ENCODE measurements around the gene NOP14.

NOP14 gene

DNA sequence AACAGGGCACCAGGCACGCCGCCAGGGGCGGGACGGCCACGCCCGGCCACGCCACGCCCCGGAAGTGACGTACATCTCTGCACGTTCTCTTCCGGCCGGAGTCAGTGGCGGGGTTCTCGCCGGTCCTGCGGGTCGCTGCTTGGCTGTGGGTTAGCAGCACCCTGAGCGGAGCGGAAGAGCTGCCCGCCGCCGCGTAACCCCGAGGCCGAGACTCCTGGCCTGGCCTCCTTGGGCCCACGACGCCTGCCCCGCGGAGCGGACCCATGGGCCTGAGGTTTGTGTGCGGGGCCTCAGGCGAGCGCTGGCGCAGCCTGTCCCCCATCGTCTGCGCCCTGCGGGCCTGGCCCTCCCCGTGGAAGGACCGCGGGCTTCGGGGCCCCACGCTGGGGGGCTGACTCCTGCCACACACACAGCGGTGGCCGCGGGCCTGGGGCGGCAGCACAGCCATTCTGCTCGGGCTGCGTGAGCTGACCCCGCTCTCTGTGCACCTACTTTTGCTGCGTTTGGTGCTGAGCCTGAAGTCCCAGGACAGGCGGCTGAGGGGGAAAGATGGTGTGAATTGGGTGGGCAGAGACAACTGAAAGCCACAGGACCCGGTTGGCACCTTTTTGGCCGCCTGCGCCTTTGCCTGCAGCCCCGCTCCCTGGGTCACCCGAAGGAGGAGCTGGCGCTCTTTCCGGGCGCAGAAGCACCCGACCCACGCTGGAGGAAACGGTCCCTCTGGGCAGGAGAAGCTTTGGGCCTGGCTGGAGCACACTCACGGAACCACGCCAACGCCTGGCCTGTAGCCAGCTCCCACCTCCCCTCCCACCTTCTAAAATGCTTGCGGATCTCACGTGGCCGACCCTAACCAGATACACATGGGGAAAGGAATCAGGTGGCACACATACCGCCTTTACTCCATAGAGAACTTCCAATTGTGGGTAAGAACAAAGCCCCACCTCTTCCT, 28.1 kb downstream of the NOP14 start:
- TF ChIP-seq CTCF (IDR thresholded peaks at IDR 0.05) (no peak), ZFX (IDR thresholded peaks at IDR 0.05; ENCODE audit: borderline replicate concordance) (no peak)
- peak overlapping the region; percentile 72 for H3K27ac ChIP-seq

DNA sequence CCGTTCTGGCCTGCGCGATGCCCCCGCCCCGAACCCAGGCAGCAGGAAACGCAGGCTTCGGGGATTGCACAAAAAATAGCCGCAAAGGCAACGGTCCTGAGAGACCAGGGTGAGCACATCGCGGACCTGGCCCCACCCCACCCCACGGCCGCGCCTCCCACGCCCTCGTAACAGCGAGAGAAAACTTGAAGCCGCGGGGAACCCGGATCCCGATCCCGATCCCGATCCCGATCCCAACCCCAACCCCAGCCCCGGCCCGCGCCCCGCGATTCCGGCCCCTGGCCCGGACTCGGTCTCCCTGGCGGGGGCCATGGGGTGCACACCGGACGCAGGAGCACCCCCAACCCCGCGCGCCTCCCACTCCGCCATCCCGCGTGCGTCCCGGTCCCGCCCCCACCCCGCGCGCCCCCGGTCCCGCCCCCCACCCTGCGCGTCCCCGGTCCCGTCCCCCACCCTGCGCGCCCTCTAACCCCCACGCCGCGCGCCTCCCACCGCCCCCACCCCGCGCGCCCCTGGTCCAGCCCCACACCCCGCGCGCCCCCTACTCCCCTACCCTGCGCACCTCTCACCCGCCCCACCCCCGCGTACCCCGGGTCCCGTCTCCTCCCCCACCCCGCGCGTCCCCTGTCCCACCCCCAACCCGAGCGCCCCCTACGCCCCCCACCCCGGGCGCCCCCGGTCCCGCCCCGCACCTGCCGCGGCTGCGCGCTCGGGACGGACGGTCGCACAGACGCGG, 29.0 kb downstream of the NOP14 start:
- H3K27ac ChIP-seq: peak overlapping the region; percentile 72
- TF ChIP-seq ZFX (IDR thresholded peaks at IDR 0.05; ENCODE audit: borderline replicate concordance) (no peak), CTCF (IDR thresholded peaks at IDR 0.05) (no peak)

DNA sequence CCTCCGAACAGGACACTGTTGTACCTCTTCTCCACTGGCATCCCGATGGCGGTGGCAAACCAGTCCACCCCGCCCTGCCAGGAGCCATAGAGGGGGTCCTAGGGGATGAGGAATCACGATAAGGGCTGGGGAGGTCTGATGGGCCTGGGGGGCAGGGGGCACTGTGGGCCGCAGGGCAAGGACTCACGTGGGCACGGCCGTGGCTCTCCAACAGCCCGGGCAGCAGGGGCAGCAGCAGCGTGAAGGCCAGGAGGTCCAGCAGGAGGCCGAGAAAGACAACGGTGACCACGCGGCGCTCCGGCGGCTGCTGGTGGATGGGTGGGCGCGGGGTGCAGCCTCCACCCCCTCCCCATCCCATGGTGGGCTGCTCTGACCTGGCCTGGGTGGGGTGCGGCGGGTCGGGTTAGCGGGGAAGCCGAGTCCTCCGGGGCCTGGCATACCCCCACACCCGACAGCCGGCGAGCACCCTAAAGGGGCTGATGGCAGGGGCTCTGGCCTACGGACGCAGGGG, 29.6 kb downstream of the NOP14 start:
- TF ChIP-seq CTCF (IDR thresholded peaks at IDR 0.05): no peak
- no peak for TF ChIP-seq ZFX (IDR thresholded peaks at IDR 0.05; ENCODE audit: borderline replicate concordance)
- H3K27ac ChIP-seq: peak overlapping the region; percentile 72

GRCh38 chr4:2932951-2933565, 30.1 kb downstream of the NOP14 start:
- TF ChIP-seq ZFX (IDR thresholded peaks at IDR 0.05; ENCODE audit: borderline replicate concordance): no peak
- TF ChIP-seq CTCF (IDR thresholded peaks at IDR 0.05): no peak
- peak overlapping the region; percentile 72 for H3K27ac ChIP-seq

DNA sequence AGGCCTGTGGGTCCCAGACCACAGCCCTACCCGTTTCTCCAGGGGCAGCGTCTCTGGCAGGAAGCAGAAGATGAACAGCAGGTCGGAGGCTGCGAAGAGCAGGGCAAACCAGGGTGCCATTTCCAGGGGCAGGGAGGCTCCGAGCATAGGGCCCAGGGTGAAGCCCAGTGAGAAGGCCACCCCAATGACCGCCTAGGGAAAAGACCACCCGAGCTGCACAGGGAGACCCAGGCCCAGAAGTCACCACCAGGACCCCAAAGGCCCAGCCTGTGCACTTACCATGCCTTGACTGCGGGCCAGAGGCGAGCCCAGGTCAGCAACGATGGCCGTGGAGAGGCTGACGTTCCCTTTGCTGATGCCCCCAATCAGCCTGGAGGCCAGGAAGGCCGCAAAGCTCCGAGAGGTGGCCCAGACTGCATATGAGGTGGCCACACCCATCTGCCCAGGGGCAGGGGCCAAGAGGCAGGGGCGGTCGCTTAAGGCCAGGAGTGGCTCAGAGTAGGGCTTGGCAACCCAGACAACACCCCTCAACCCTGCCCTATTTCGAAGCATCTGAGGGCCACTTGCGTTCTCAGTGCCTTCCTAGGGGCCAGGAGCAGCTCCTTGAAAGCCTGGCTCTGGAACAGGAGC, 30.8 kb downstream of the NOP14 start:
- TF ChIP-seq ZFX (IDR thresholded peaks at IDR 0.05; ENCODE audit: borderline replicate concordance) (no peak), CTCF (IDR thresholded peaks at IDR 0.05) (no peak)
- peak overlapping the region; percentile 72; the same call in 1 of the 2 replicates for H3K27ac ChIP-seq

DNA sequence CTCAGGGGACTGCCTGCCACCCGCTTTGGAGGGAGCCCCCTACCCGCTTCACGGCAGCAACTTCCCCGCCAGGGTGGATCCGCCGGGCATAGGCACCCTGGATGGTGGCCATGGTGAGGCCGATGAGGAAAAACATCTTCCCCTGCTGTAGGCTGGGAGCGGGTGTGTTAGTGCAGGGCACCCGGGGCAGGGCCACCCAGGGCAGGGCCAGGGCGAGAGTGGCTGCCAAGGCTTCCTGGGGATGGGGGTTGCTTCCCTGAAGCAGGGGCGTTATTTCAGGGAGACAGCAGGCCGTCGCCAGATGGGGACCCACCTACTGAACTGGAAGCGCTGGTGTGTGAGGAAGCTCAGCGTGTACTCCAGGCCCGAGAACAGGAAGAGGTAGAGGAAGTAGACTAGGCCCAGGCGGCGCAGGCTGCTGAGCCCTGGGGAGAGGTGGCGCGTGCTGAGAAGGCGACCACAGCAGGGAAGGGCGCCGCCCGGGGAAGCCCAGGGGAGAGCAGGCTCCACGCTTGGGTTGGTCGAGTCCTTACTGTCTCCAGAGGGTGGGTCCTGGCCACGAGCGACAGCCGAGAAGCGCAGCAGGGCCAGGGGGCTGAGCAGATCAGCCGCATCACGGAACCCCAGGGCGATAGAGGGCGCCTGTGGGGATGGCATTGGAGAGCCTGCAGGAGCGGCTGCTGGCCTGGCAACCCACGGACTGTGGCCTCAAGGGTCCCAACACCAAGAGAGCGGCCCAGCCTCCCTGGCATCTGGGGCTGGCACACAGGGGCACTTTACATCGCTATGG, 31.5 kb downstream of the NOP14 start:
- no peak overlapping the region for H3K27ac ChIP-seq
- no peak for TF ChIP-seq ZFX (IDR thresholded peaks at IDR 0.05; ENCODE audit: borderline replicate concordance)
- no peak for TF ChIP-seq CTCF (IDR thresholded peaks at IDR 0.05)

Data from 22Rv1 (cell line).